HG03457 (cell line): ENCODE data around the gene FSIP1.

Experiments
- ATAC-seq: cut with Tn5 transposase; IDR thresholded peaks from one replicate; pipeline ENCODE4 v1.9.1; 2021; ENCODE audit warnings: moderate number of reproducible peaks; ENCODE audit not compliant: unreplicated experiment

The FSIP1 gene

GRCh38 chr15:39721893-39722292 is 60.7 kb downstream of the FSIP1 start:
- no peak for ATAC-seq

GRCh38 chr15:39720621-39721611 is 61.7 kb downstream of the FSIP1 start:
- no peak for ATAC-seq

- no peak for ATAC-seq
Measured at GRCh38 chr15:39720081-39720480, 62.6 kb downstream of the FSIP1 start.

- ATAC-seq, result no peak
Measured at GRCh38 chr15:39719109-39719508, 63.5 kb downstream of the FSIP1 start.

GRCh38 chr15:39717134-39717533 is 65.5 kb downstream of the FSIP1 start:
- ATAC-seq, result no peak

- ATAC-seq, result no peak
Measured at GRCh38 chr15:39714251-39714650, 68.4 kb downstream of the FSIP1 start.

GRCh38 chr15:39713846-39714245 is 68.8 kb downstream of the FSIP1 start:
- no peak for ATAC-seq

GRCh38 chr15:39710681-39711080 is 72.0 kb downstream of the FSIP1 start:
- ATAC-seq, result no peak

GRCh38 chr15:39709941-39710340 is 72.7 kb downstream of the FSIP1 start:
- no peak for ATAC-seq

GRCh38 chr15:39706206-39706605 is 76.4 kb downstream of the FSIP1 start:
- no peak for ATAC-seq

GRCh38 chr15:39704689-39705088 is 78.0 kb downstream of the FSIP1 start:
- no peak for ATAC-seq

GRCh38 chr15:39704235-39704634 is 78.4 kb downstream of the FSIP1 start:
- ATAC-seq, result no peak

GRCh38 chr15:39701988-39702387 is 80.7 kb downstream of the FSIP1 start:
- no peak for ATAC-seq

GRCh38 chr15:39700375-39700700 is 82.3 kb downstream of the FSIP1 start:
- ATAC-seq, result no peak

- ATAC-seq, result no peak
Measured at GRCh38 chr15:39699516-39700374, 82.9 kb downstream of the FSIP1 start.

- no peak for ATAC-seq
Measured at GRCh38 chr15:39698444-39699390, 83.9 kb downstream of the FSIP1 start.

- no peak for ATAC-seq
Measured at GRCh38 chr15:39697509-39697908, 85.1 kb downstream of the FSIP1 start.

GRCh38 chr15:39695793-39696192 is 86.8 kb downstream of the FSIP1 start:
- no peak for ATAC-seq

GRCh38 chr15:39692356-39693327 is 90.0 kb downstream of the FSIP1 start:
- no peak for ATAC-seq
